HepG2 (cell line): ENCODE results near the gene OPRL1. TPM values are rescaled to one million over a fixed set of nuclear protein-coding genes. Genes with fewer than 3 reads are reported as not detected.
A peak's percentile ranks its signal among the peaks of the same experiment; 100 is the strongest.

Source experiments
- AKAP8 ChIP-seq: sonication (generic); formaldehyde crosslinking; IDR thresholded peaks from 2 replicates; pipeline ENCODE4 v1.5.1; 2020; ENCODE audit warnings: mild to moderate bottlenecking, missing genetic modification reagents
- BORCS8-MEF2B ChIP-seq: sonication (generic); formaldehyde crosslinking; IDR thresholded peaks from 2 replicates; pipeline ENCODE4 v1.8.0; 2022; ENCODE audit warnings: mild to moderate bottlenecking, missing genetic modification reagents
- ERF ChIP-seq: IDR thresholded peaks from 2 replicates; pipeline ENCODE4 v1.6.1; 2018; ENCODE audit warnings: missing biosample characterization, missing genetic modification reagents
- HES4 ChIP-seq: sonication (generic); formaldehyde crosslinking; IDR thresholded peaks from 2 replicates; pipeline ENCODE4 v1.9.0; 2021; ENCODE audit warnings: mild to moderate bottlenecking, missing genetic modification reagents, borderline replicate concordance
- NFIB ChIP-seq: sonication (generic); formaldehyde crosslinking; IDR thresholded peaks from 2 replicates; pipeline ENCODE4 v1.9.0; 2021; ENCODE audit warnings: missing genetic modification reagents, mild to moderate bottlenecking, borderline replicate concordance
- RBFOX2 ChIP-seq: fragments of 200-400 bp; formaldehyde crosslinking; IDR thresholded peaks from 2 replicates; pipeline ENCODE4 v1.6.1; 2017; ENCODE audit warnings: low read depth, mild to moderate bottlenecking, low read length
- SSRP1 ChIP-seq: IDR thresholded peaks from 2 replicates; pipeline ENCODE4 v1.6.1; 2016; ENCODE audit warnings: control low read depth
- ZBTB4 ChIP-seq: sonication (generic); formaldehyde crosslinking; IDR thresholded peaks from 2 replicates; pipeline ENCODE4 v1.4.0; 2020; ENCODE audit warnings: missing genetic modification reagents, mild to moderate bottlenecking, borderline replicate concordance
- ZBTB40 ChIP-seq, 2 experiments: fragments of 450-650 bp in 1 of 2; sonication (generic) in 1 of 2; formaldehyde crosslinking in 1 of 2; IDR thresholded peaks; 2 replicates each; pipeline versions ENCODE4 v1.6.1 to v1.8.0; 2016 to 2022; ENCODE audit warnings: antibody characterized with exemption in 1 of 2, mild to moderate bottlenecking in 1 of 2, missing genetic modification reagents in 1 of 2
- ZNF280D ChIP-seq: sonication (generic); formaldehyde crosslinking; IDR thresholded peaks from 2 replicates; pipeline ENCODE4 v1.5.1; 2020; ENCODE audit warnings: mild to moderate bottlenecking, missing genetic modification reagents
- ZNF326 ChIP-seq: sonication (generic); formaldehyde crosslinking; IDR thresholded peaks from 2 replicates; pipeline ENCODE4 v1.4.0; 2020; ENCODE audit warnings: missing genetic modification reagents, borderline replicate concordance
- polyA plus RNA-seq, 8 experiments: library from polyadenylated mRNA; depleted of rRNA in 3 of 8; stranded (reverse) in 7 of 8; unstranded in 1 of 8; fragments of >200 nt; fragmentation: Illumina TruSeq in 4 of 8; extraction: Trizol in 4 of 8; gene quantifications; 2 replicates each; pipeline versions ENCODE4 v1.2.1 to v1.2.3, GENCODE V29; 2011 to 2016; ENCODE audit warnings: low read depth in 4 of 8, missing spikeins in 1 of 8, mixed read lengths in 1 of 8; ENCODE audit not compliant: insufficient read depth in 1 of 8
- total RNA-seq, 5 experiments: library from RNA; depleted of rRNA; stranded (reverse); fragments of >200 nt; fragmentation: Illumina TruSeq; extraction: Trizol; gene quantifications; 2 replicates each; pipeline ENCODE4 v1.2.3, GENCODE V29; 2016; ENCODE audit warnings: low read depth in 1 of 5

Gene OPRL1
- total and polyA plus RNA-seq, 2 of the 13 experiments (the other 11 are each of a cell fraction or from before 2014, with no cell fraction given) = 0.35 to 0.71 TPM

- no peak for TF ChIP-seq BORCS8-MEF2B
- TF ChIP-seq ERF (CRISPR knock-in tag) = no peak; the same call in 1 of the 2 replicates
- peak; percentile 81; the same call in 1 of the 2 replicates for TF ChIP-seq NFIB (CRISPR knock-in tag)
- TF ChIP-seq ZNF326 (CRISPR knock-in tag) = no peak; the same call in 1 of the 2 replicates
- TF ChIP-seq AKAP8 (CRISPR knock-in tag) = peak; percentile 5; the same call in 1 of the 2 replicates
- no peak for TF ChIP-seq ZBTB40 (IDR thresholded peaks at IDR 0.05)
- no peak for TF ChIP-seq ZBTB40 (CRISPR knock-in tag; IDR thresholded peaks at IDR 0.05)
- peak; percentile 30; the same call in 1 of the 2 replicates for TF ChIP-seq ZNF280D (CRISPR knock-in tag)
- no peak for TF ChIP-seq ZBTB4
- peak; percentile 65 for TF ChIP-seq RBFOX2
- TF ChIP-seq HES4 (CRISPR knock-in tag) = peak; percentile 87; the same call in 1 of the 2 replicates
- no peak for TF ChIP-seq SSRP1 (CRISPR knock-in tag)
Measured at GRCh38 chr20:64036346-64037198, 43.3 kb upstream of the OPRL1 start (continued).
